ENCODE data around the gene UCP3.

- TF ChIP-seq ISL1 (CRISPR knock-in tag; IDR thresholded peaks at IDR 0.05) (no peak), BACH2 (CRISPR knock-in tag; IDR thresholded peaks at IDR 0.05; ENCODE audit: borderline replicate concordance) (no peak)
These were observed 9.9 kb downstream of the UCP3 start for GRCh38 chr11:73998846-73999575.

All from SK-N-SH treated with all-trans-retinoic acid at 6 μM for 48 hours (cell line).